Central memory CD8-positive, alpha-beta T cell (primary cell): Measurements from ENCODE around the gene CLEC16A.

ENCODE experiments used
- ATAC-seq: fragments of 150-1000 bp; cut with Tn5 transposase; replicated peaks from 2 replicates; pipeline ENCODE4 v1.10.0; 2022; ENCODE audit warnings: mild to moderate bottlenecking, moderate FRiP score, moderate number of reproducible peaks; ENCODE audit not compliant: poor library complexity, severe bottlenecking; ENCODE audit errors: extremely low read depth
- DNase-seq, 2 donors: peaks; one replicate each; pipeline ENCODE4 v3.0.0; 2021; ENCODE audit warnings: low spot score in 2 of 2
- H3K27ac Mint-ChIP-seq: one replicate; pipeline ENCODE4 v1.8.0; 2022; ENCODE audit warnings: low read depth, mild to moderate bottlenecking, moderate library complexity, mixed read lengths
- H3K27me3 Mint-ChIP-seq: one replicate; pipeline ENCODE4 v1.8.0; 2022; ENCODE audit warnings: mixed read lengths
- H3K36me3 Mint-ChIP-seq: one replicate; pipeline ENCODE4 v1.8.0; 2022; ENCODE audit warnings: mild to moderate bottlenecking, moderate library complexity, mixed read lengths; ENCODE audit not compliant: insufficient read depth
- H3K4me1 Mint-ChIP-seq: one replicate; pipeline ENCODE4 v1.8.0; 2022; ENCODE audit warnings: mixed read lengths
- H3K4me3 Mint-ChIP-seq: one replicate; pipeline ENCODE4 v1.8.0; 2022; ENCODE audit warnings: mild to moderate bottlenecking, moderate library complexity, mixed read lengths
- H3K9me3 Mint-ChIP-seq: one replicate; pipeline ENCODE4 v1.8.0; 2022; ENCODE audit warnings: mixed read lengths

Gene CLEC16A

GRCh38 chr16:11036868-11037410 is 92.6 kb downstream of the CLEC16A start:
- no peak overlapping the region for H3K4me3 Mint-ChIP-seq
- H3K4me1 Mint-ChIP-seq: peaks cover 6% of the 10 kb centered on the region
- H3K27ac Mint-ChIP-seq: peak overlapping the region; percentile 41
- ATAC-seq (no peak), DNase-seq (no peak)
- no peaks in the 10 kb centered on the region for H3K9me3 Mint-ChIP-seq
- peaks cover 26% of the 10 kb centered on the region for H3K36me3 Mint-ChIP-seq
- H3K27me3 Mint-ChIP-seq: no peaks in the 10 kb centered on the region

GRCh38 chr16:11038305-11038704 is 93.9 kb downstream of the CLEC16A start:
- no peak for ATAC-seq
- Mint-ChIP-seq H3K4me3 (no peak overlapping the region), H3K4me1 (no peaks in the 10 kb centered on the region), H3K9me3 (no peaks in the 10 kb centered on the region), H3K27ac (no peak overlapping the region), H3K27me3 (no peaks in the 10 kb centered on the region), H3K36me3 (peaks cover 29% of the 10 kb centered on the region)
- no peak for DNase-seq

- Mint-ChIP-seq H3K27ac (no peak overlapping the region), H3K36me3 (peaks cover 28% of the 10 kb centered on the region), H3K27me3 (no peaks in the 10 kb centered on the region), H3K9me3 (no peaks in the 10 kb centered on the region), H3K4me1 (no peaks in the 10 kb centered on the region), H3K4me3 (no peak overlapping the region)
- no peak for DNase-seq
- no peak for ATAC-seq
Observed at GRCh38 chr16:11038777-11039176, 94.4 kb downstream of the CLEC16A start.

GRCh38 chr16:11039726-11040125 is 95.4 kb downstream of the CLEC16A start:
- H3K4me1 Mint-ChIP-seq: no peaks in the 10 kb centered on the region
- DNase-seq: no peak
- H3K27me3 Mint-ChIP-seq: no peaks in the 10 kb centered on the region
- H3K4me3 Mint-ChIP-seq: no peak overlapping the region
- H3K36me3 Mint-ChIP-seq: peaks cover 30% of the 10 kb centered on the region
- no peak for ATAC-seq
- H3K27ac Mint-ChIP-seq: no peak overlapping the region
- no peaks in the 10 kb centered on the region for H3K9me3 Mint-ChIP-seq

GRCh38 chr16:11042191-11042590 is 97.8 kb downstream of the CLEC16A start:
- H3K4me3 Mint-ChIP-seq: no peak overlapping the region
- no peaks in the 10 kb centered on the region for H3K9me3 Mint-ChIP-seq
- no peaks in the 10 kb centered on the region for H3K27me3 Mint-ChIP-seq
- H3K36me3 Mint-ChIP-seq: peaks cover 27% of the 10 kb centered on the region
- no peak for ATAC-seq
- no peak for DNase-seq
- no peak overlapping the region for H3K27ac Mint-ChIP-seq
- H3K4me1 Mint-ChIP-seq: no peaks in the 10 kb centered on the region

GRCh38 chr16:11045441-11045840 is 101.1 kb downstream of the CLEC16A start:
- Mint-ChIP-seq H3K4me3 (no peak overlapping the region), H3K4me1 (peaks cover 4% of the 10 kb centered on the region), H3K36me3 (peaks cover 20% of the 10 kb centered on the region), H3K27me3 (no peaks in the 10 kb centered on the region), H3K27ac (no peak overlapping the region), H3K9me3 (no peaks in the 10 kb centered on the region)
- ATAC-seq: no peak
- no peak for DNase-seq

GRCh38 chr16:11045846-11046245 is 101.5 kb downstream of the CLEC16A start:
- H3K36me3 Mint-ChIP-seq: peaks cover 16% of the 10 kb centered on the region
- no peaks in the 10 kb centered on the region for H3K9me3 Mint-ChIP-seq
- H3K4me3 Mint-ChIP-seq: no peak overlapping the region
- H3K27me3 Mint-ChIP-seq: no peaks in the 10 kb centered on the region
- DNase-seq (no peak), ATAC-seq (no peak)
- no peak overlapping the region for H3K27ac Mint-ChIP-seq
- H3K4me1 Mint-ChIP-seq: peaks cover 8% of the 10 kb centered on the region

GRCh38 chr16:11046382-11046931 is 102.1 kb downstream of the CLEC16A start:
- peaks cover 13% of the 10 kb centered on the region for H3K36me3 Mint-ChIP-seq
- no peak overlapping the region for H3K4me3 Mint-ChIP-seq

GRCh38 chr16:11047057-11047456 is 102.7 kb downstream of the CLEC16A start:
- no peak for DNase-seq
- Mint-ChIP-seq H3K27ac (no peak overlapping the region), H3K27me3 (no peaks in the 10 kb centered on the region), H3K36me3 (peaks cover 10% of the 10 kb centered on the region), H3K9me3 (no peaks in the 10 kb centered on the region), H3K4me1 (peaks cover 19% of the 10 kb centered on the region), H3K4me3 (no peak overlapping the region)
- ATAC-seq: no peak

More at GRCh38 chr16:11046382-11046931, 102.1 kb downstream of the CLEC16A start:
- DNase-seq (no peak), ATAC-seq (no peak)
- no peaks in the 10 kb centered on the region for H3K9me3 Mint-ChIP-seq
- H3K27me3 Mint-ChIP-seq: no peaks in the 10 kb centered on the region
- H3K27ac Mint-ChIP-seq: no peak overlapping the region
- peaks cover 13% of the 10 kb centered on the region for H3K4me1 Mint-ChIP-seq

- Mint-ChIP-seq H3K4me1 (peaks cover 29% of the 10 kb centered on the region), H3K27ac (no peak overlapping the region), H3K4me3 (no peak overlapping the region)
Observed at GRCh38 chr16:11047939-11048800, 103.8 kb downstream of the CLEC16A start.

GRCh38 chr16:11049396-11050059 is 105.2 kb downstream of the CLEC16A start:
- no peak for ATAC-seq
- no peaks in the 10 kb centered on the region for H3K9me3 Mint-ChIP-seq
- no peaks in the 10 kb centered on the region for H3K27me3 Mint-ChIP-seq
- DNase-seq: no peak
- H3K4me1 Mint-ChIP-seq: peaks cover 29% of the 10 kb centered on the region
- H3K4me3 Mint-ChIP-seq: no peak overlapping the region
- no peak overlapping the region for H3K27ac Mint-ChIP-seq
- peaks cover 7% of the 10 kb centered on the region for H3K36me3 Mint-ChIP-seq

More at GRCh38 chr16:11047939-11048800, 103.8 kb downstream of the CLEC16A start:
- ATAC-seq (no peak), DNase-seq (no peak)
- Mint-ChIP-seq H3K9me3 (no peaks in the 10 kb centered on the region), H3K27me3 (no peaks in the 10 kb centered on the region), H3K36me3 (peaks cover 8% of the 10 kb centered on the region)

GRCh38 chr16:11050536-11050935 is 106.2 kb downstream of the CLEC16A start:
- H3K9me3 Mint-ChIP-seq: no peaks in the 10 kb centered on the region
- peaks cover 8% of the 10 kb centered on the region for H3K36me3 Mint-ChIP-seq
- peaks cover 33% of the 10 kb centered on the region for H3K4me1 Mint-ChIP-seq
- peak overlapping the region; percentile 44 for H3K27ac Mint-ChIP-seq
- no peaks in the 10 kb centered on the region for H3K27me3 Mint-ChIP-seq
- DNase-seq (no peak), ATAC-seq (no peak)
- no peak overlapping the region for H3K4me3 Mint-ChIP-seq
